Activated CD4-positive, alpha-beta memory T cell treated with anti-CD3 and anti-CD28 coated beads for 36 hours (primary cell): ENCODE results near the gene SNRNP200. TPM values are rescaled to one million over a fixed set of nuclear protein-coding genes. Genes with fewer than 3 reads are reported as not detected.
A peak's percentile ranks its signal among the peaks of the same experiment; 100 is the strongest.
"Not testable (repeated sequence)": the region's sequence is repeated elsewhere in the genome, so short reads cannot be mapped to it uniquely, and the experiment has no call there.

Experiments used
- CTCF ChIA-PET: fragments of 350-600 bp; sonication (Branson Sonifier 250); formaldehyde crosslinking; loops from one replicate; lab custom pipeline; 2021; ENCODE audit warnings: antibody characterized with exemption, inconsistent platforms; lab: Charles Lee
- POLR2A ChIA-PET: fragments of 350-600 bp; sonication (Branson Sonifier 250); formaldehyde crosslinking; loops from one replicate; lab custom pipeline; 2021; ENCODE audit warnings: antibody characterized with exemption; lab: Charles Lee
- DNase-seq: peaks from one replicate; pipeline ENCODE4 v3.0.0-alpha.2; 2020
- H3K27ac Mint-ChIP-seq: one replicate; pipeline ENCODE4 v1.8.0; 2021; ENCODE audit warnings: mixed read lengths
- H3K27me3 Mint-ChIP-seq: one replicate; pipeline ENCODE4 v1.8.0; 2021; ENCODE audit warnings: mixed read lengths
- H3K36me3 Mint-ChIP-seq: one replicate; pipeline ENCODE4 v1.8.0; 2021; ENCODE audit warnings: mixed read lengths
- H3K4me1 Mint-ChIP-seq: one replicate; pipeline ENCODE4 v1.8.0; 2021; ENCODE audit warnings: low read depth, mixed read lengths
- H3K4me3 Mint-ChIP-seq: one replicate; pipeline ENCODE4 v1.8.0; 2021; ENCODE audit warnings: mild to moderate bottlenecking, mixed read lengths
- H3K9me3 Mint-ChIP-seq: one replicate; pipeline ENCODE4 v1.8.0; 2021; ENCODE audit warnings: mixed read lengths
- intact Hi-C: fragments of 100-400 bp; cut with micrococcal nuclease; formaldehyde crosslinking; loops from one replicate; pipeline ENCODE4 v1.15.1; 2023
- total RNA-seq, 2 experiments: library from RNA; stranded (reverse); gene quantifications; one replicate each; pipeline ENCODE4 v1.2.3, GENCODE V29; 2021

Gene SNRNP200
- total RNA-seq, 2 experiments from 2014 or later: 165 to 175 TPM

GRCh38 chr2:96315005-96315399 is 9.7 kb upstream of the SNRNP200 start:
- Mint-ChIP-seq H3K36me3 (peaks cover 5% of the 10 kb centered on the region), H3K27me3 (no peaks in the 10 kb centered on the region), H3K4me3 (no peak overlapping the region), H3K27ac (peak overlapping the region; percentile 85), H3K4me1 (peaks cover 42% of the 10 kb centered on the region), H3K9me3 (no peaks in the 10 kb centered on the region)
- intact Hi-C loops: no loop called here
- DNase-seq: no peak
- CTCF ChIA-PET: no interaction called here
- POLR2A ChIA-PET: interaction anchor here (1.1 to 1.5 kb wide), 2 partner anchors 9 to 27 kb away, joined by 7 read pairs; no protein-coding TSS in a partner anchor

DNA sequence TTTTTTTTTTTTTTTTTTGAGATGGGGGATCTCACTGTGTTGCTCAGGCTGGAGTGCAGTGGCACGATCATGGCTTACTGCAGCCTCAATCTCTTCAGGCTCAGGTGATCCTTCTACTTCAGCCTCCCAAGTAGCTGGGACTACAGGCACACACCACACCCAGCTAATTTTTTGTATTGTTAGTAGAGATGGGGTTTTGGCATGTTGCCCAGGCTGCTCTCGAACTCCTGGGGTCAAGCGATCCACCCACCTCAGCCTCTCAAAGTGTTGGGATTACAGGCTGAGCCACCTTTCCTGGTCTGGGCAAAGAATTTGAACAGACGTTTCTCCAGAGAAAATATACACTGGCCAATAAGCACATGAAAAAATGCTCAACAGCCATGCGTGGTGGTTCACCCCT is 2.9 kb upstream of the SNRNP200 start:
- no peak overlapping the region for H3K4me3 Mint-ChIP-seq
- H3K27ac Mint-ChIP-seq: no peak overlapping the region
- H3K4me1 Mint-ChIP-seq: peaks cover 28% of the 10 kb centered on the region
- no peak for DNase-seq
- no peaks in the 10 kb centered on the region for H3K9me3 Mint-ChIP-seq
- CTCF ChIA-PET: interaction anchor here (1.7 kb wide), 1 partner anchor 37 kb away, joined by 4 read pairs; no protein-coding TSS in a partner anchor
- POLR2A ChIA-PET: no interaction called here
- no peaks in the 10 kb centered on the region for H3K27me3 Mint-ChIP-seq
- intact Hi-C loops: no loop called here
- peaks cover 14% of the 10 kb centered on the region for H3K36me3 Mint-ChIP-seq

GRCh38 chr2:96306370-96306769 is 1.0 kb upstream of the SNRNP200 start:
- Mint-ChIP-seq H3K4me1 (peaks cover 41% of the 10 kb centered on the region), H3K27ac (peak overlapping the region; percentile 97), H3K27me3 (no peaks in the 10 kb centered on the region), H3K4me3 (peak overlapping the region; percentile 99), H3K36me3 (peaks cover 32% of the 10 kb centered on the region), H3K9me3 (no peaks in the 10 kb centered on the region)
- POLR2A ChIA-PET: interaction anchor here (1.0 to 2.9 kb wide), 10 partner anchors 9 to 232 kb away, joined by 3 to 28 read pairs (median 6); partner anchors contain the start of genes ITPRIPL1, NCAPH and STARD7
- intact Hi-C loops: no loop called here
- CTCF ChIA-PET: interaction anchor here (0.6 to 2.1 kb wide), 5 partner anchors 15 to 101 kb away, joined by 3 to 8 read pairs (median 5); partner anchors contain the start of gene ITPRIPL1
- DNase-seq: no peak

DNA sequence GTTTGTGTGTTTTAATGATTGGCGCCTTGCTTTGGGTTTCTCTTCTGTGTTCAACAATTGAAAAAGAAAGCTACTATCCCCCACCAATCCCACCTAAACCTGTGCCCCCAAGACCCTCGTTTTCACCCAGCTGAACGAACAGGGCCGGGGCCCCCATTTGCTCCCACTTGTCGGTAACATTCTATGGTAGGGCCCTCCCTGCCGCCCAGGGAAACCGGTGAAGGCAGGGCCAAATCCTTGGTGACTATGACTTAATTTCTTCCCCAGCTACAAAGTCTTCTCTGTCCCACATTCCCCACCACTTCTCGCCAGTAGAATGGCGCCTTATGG is 598 bp upstream of the SNRNP200 start:
- Mint-ChIP-seq H3K27ac (peak overlapping the region; percentile 97), H3K9me3 (no peaks in the 10 kb centered on the region), H3K36me3 (peaks cover 36% of the 10 kb centered on the region), H3K27me3 (no peaks in the 10 kb centered on the region), H3K4me3 (peak overlapping the region; percentile 99), H3K4me1 (peaks cover 45% of the 10 kb centered on the region)
- CTCF ChIA-PET: interaction anchor here (1.2 to 2.1 kb wide), 4 partner anchors 16 to 101 kb away, joined by 3 to 8 read pairs (median 6); partner anchors contain the start of gene ITPRIPL1
- intact Hi-C loops: loop anchor here (1.0 to 2.0 kb wide), 4 partner anchors 15 to 40 kb away; partner anchors contain the start of genes CIAO1 and NCAPH
- POLR2A ChIA-PET: interaction anchor here (0.8 to 2.9 kb wide), 13 partner anchors 10 to 314 kb away, joined by 3 to 28 read pairs (median 5); partner anchors contain the start of genes ANKRD36C, ITPRIPL1, NCAPH and STARD7
- DNase-seq: no peak

- no peak for DNase-seq
- ChIA-PET CTCF (interaction anchor here (1.0 to 2.1 kb wide), 4 partner anchors 17 to 205 kb away, joined by 3 to 8 read pairs (median 6); no protein-coding TSS in a partner anchor), POLR2A (interaction anchor here (0.6 to 2.9 kb wide), 13 partner anchors 11 to 333 kb away, joined by 3 to 28 read pairs (median 4); partner anchors contain the start of genes ITPRIPL1 and NCAPH)
- H3K9me3 Mint-ChIP-seq: no peaks in the 10 kb centered on the region
- intact Hi-C loops: loop anchor here (1.0 to 2.0 kb wide), 4 partner anchors 17 to 40 kb away; partner anchors contain the start of genes CIAO1 and NCAPH
- H3K4me3 Mint-ChIP-seq: peak overlapping the region; percentile 99
- peak overlapping the region; percentile 57 for H3K27ac Mint-ChIP-seq
- peaks cover 44% of the 10 kb centered on the region for H3K36me3 Mint-ChIP-seq
- no peaks in the 10 kb centered on the region for H3K27me3 Mint-ChIP-seq
- peaks cover 47% of the 10 kb centered on the region for H3K4me1 Mint-ChIP-seq
These were observed 740 bp downstream of the SNRNP200 start for GRCh38 chr2:96304606-96305005.

- no peak overlapping the region for H3K4me3 Mint-ChIP-seq
These were observed 3.5 kb downstream of the SNRNP200 start for GRCh38 chr2:96301865-96302264.

GRCh38 chr2:96296925-96297324 is 8.4 kb downstream of the SNRNP200 start:
- DNase-seq: no peak
- Mint-ChIP-seq H3K36me3 (peaks cover 77% of the 10 kb centered on the region), H3K4me1 (peaks cover 12% of the 10 kb centered on the region), H3K9me3 (no peaks in the 10 kb centered on the region), H3K27ac (no peak overlapping the region), H3K27me3 (no peaks in the 10 kb centered on the region), H3K4me3 (no peak overlapping the region)
- intact Hi-C loops: no loop called here
- POLR2A ChIA-PET: no interaction called here
- CTCF ChIA-PET: no interaction called here

More at GRCh38 chr2:96301865-96302264, 3.5 kb downstream of the SNRNP200 start:
- ChIA-PET CTCF (interaction anchor here (1.2 kb wide), 1 partner anchor 226 kb away, joined by 4 read pairs; no protein-coding TSS in a partner anchor), POLR2A (interaction anchor here (1.2 to 1.6 kb wide), 2 partner anchors 34 to 93 kb away, joined by 3 to 4 read pairs; partner anchors contain the start of genes NCAPH and STARD7)
- no peak for DNase-seq
- intact Hi-C loops: no loop called here
- Mint-ChIP-seq H3K36me3 (peaks cover 71% of the 10 kb centered on the region), H3K27me3 (no peaks in the 10 kb centered on the region), H3K4me1 (peaks cover 45% of the 10 kb centered on the region), H3K27ac (peak overlapping the region; percentile 28), H3K9me3 (no peaks in the 10 kb centered on the region)

DNA sequence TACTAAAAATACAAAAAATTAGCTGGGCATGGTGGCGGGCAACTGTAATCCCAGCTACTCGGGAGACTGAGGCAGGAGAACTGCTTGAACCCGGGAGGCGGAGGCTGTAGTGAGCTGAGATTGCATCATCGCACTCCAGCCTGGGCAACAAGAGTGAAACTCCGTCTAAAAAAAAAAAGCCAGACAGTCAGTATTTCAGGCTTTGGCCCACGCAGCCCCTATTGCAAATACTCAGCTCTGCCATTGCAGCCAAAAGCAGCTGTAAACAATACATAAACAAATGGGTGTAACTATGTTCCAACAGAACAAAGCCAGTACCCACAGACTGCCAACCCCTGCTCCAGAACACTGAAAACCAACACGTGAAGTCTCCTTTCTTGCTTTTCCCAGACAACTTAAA is 11.1 kb downstream of the SNRNP200 start:
- ChIA-PET POLR2A (interaction anchor here (1.4 kb wide), 1 partner anchor 11 kb away, joined by 5 read pairs; the partner anchor contains the start of gene SNRNP200), CTCF (interaction anchor here (0.7 kb wide), 1 partner anchor 52 kb away, joined by 3 read pairs; no protein-coding TSS in a partner anchor)
- H3K4me1 Mint-ChIP-seq, H3K9me3 Mint-ChIP-seq, H3K27me3 Mint-ChIP-seq, H3K27ac Mint-ChIP-seq, DNase-seq, intact Hi-C loops, H3K4me3 Mint-ChIP-seq: not testable (repeated sequence)
- H3K36me3 Mint-ChIP-seq: peaks cover 80% of the 10 kb centered on the region

GRCh38 chr2:96291751-96292150 is 13.6 kb downstream of the SNRNP200 start:
- Mint-ChIP-seq H3K9me3 (no peaks in the 10 kb centered on the region), H3K27me3 (no peaks in the 10 kb centered on the region), H3K27ac (no peak overlapping the region), H3K4me3 (no peak overlapping the region), H3K36me3 (peaks cover 78% of the 10 kb centered on the region), H3K4me1 (peaks cover 8% of the 10 kb centered on the region)
- no peak for DNase-seq
- ChIA-PET CTCF (interaction anchor here (1.9 kb wide), 1 partner anchor 27 kb away, joined by 4 read pairs; no protein-coding TSS in a partner anchor), POLR2A (no interaction called here)
- intact Hi-C loops: no loop called here

- Mint-ChIP-seq H3K27me3 (no peaks in the 10 kb centered on the region), H3K36me3 (peaks cover 82% of the 10 kb centered on the region), H3K9me3 (no peaks in the 10 kb centered on the region), H3K27ac (peak overlapping the region; percentile 74), H3K4me3 (no peak overlapping the region), H3K4me1 (peaks cover 8% of the 10 kb centered on the region)
- ChIA-PET CTCF (interaction anchor here (0.6 kb wide), 1 partner anchor 20 kb away, joined by 3 read pairs; no protein-coding TSS in a partner anchor), POLR2A (interaction anchor here (0.9 kb wide), 1 partner anchor 19 kb away, joined by 3 read pairs; no protein-coding TSS in a partner anchor)
- DNase-seq: no peak
- intact Hi-C loops: no loop called here
These were observed 18.0 kb downstream of the SNRNP200 start for GRCh38 chr2:96287273-96287856.

- Mint-ChIP-seq H3K36me3 (peaks cover 58% of the 10 kb centered on the region), H3K4me1 (no peaks in the 10 kb centered on the region), H3K27ac (no peak overlapping the region), H3K4me3 (no peak overlapping the region), H3K27me3 (no peaks in the 10 kb centered on the region), H3K9me3 (no peaks in the 10 kb centered on the region)
- ChIA-PET POLR2A (interaction anchor here (1.5 kb wide), 1 partner anchor 87 kb away, joined by 4 read pairs; no protein-coding TSS in a partner anchor), CTCF (no interaction called here)
- intact Hi-C loops: no loop called here
- no peak for DNase-seq
These were observed 28.4 kb downstream of the SNRNP200 start for GRCh38 chr2:96276787-96277499.
